Heart left ventricle (tissue), 16 donors: Measurements from ENCODE around the gene GSTM4. TPM values are rescaled to one million over a fixed set of nuclear protein-coding genes. Genes with fewer than 3 reads are reported as not detected.

Experiments used
- ATAC-seq, 4 donors: fragments of 200-7000 bp; cut with Tn5 transposase; one replicate each; pipeline ENCODE4 v1.9.1; 2020 to 2022; ENCODE audit warnings: moderate library complexity in 4 of 4, mild to moderate bottlenecking in 3 of 4, moderate number of reproducible peaks in 1 of 4
- DNase-seq, 5 donors: peaks; one replicate each; pipeline ENCODE4 v3.0.0-alpha.2; 2020
- H3K27ac ChIP-seq, 12 donors: fragments of 200-600 bp; sonication (generic) in 4 of 12; one replicate each; pipeline versions ENCODE4 v1.5.0 to v1.8.0; 2016 to 2022; ENCODE audit warnings: mild to moderate bottlenecking in 2 of 12
- H3K27me3 ChIP-seq, 9 donors: fragments of 200-600 bp; sonication (generic) in 2 of 9; one replicate each; pipeline versions ENCODE4 v1.5.1 to v1.8.0; 2016 to 2022; ENCODE audit warnings: mild to moderate bottlenecking in 3 of 9
- H3K36me3 ChIP-seq, 9 donors: fragments of 200-600 bp; sonication (generic) in 2 of 9; one replicate each; pipeline versions ENCODE4 v1.5.0 to v1.8.0; 2018 to 2022; ENCODE audit warnings: mild to moderate bottlenecking in 2 of 9
- H3K4me1 ChIP-seq, 12 donors: fragments of 200-600 bp; sonication (generic) in 4 of 12; one replicate each; pipeline versions ENCODE4 v1.5.0 to v1.8.0; 2016 to 2022; ENCODE audit warnings: mild to moderate bottlenecking in 3 of 12
- H3K4me3 ChIP-seq, 12 donors: fragments of 200-600 bp; sonication (generic) in 4 of 12; one replicate each; pipeline versions ENCODE4 v1.5.0 to v1.8.0; 2017 to 2022; ENCODE audit warnings: mild to moderate bottlenecking in 9 of 12, moderate library complexity in 4 of 12
- H3K9me3 ChIP-seq, 12 donors: fragments of 200-600 bp; sonication (generic) in 4 of 12; one replicate each; pipeline versions ENCODE4 v1.5.0 to v1.8.0; 2016 to 2022; ENCODE audit warnings: mild to moderate bottlenecking in 1 of 12
- CTCF ChIP-seq, 12 donors: fragments of 200-600 bp; sonication (generic) in 4 of 12; IDR thresholded peaks; one replicate each; pipeline versions ENCODE4 v1.5.0 to v1.8.0; 2018 to 2022; ENCODE audit warnings: antibody characterized with exemption in 12 of 12, mild to moderate bottlenecking in 5 of 12
- POLR2A ChIP-seq, 2 donors: fragments of 450-650 bp; IDR thresholded peaks; one replicate each; pipeline ENCODE4 v1.6.1; 2017; ENCODE audit warnings: antibody characterized with exemption in 2 of 2, mild to moderate bottlenecking in 2 of 2, moderate library complexity in 2 of 2
- WGBS, 4 donors: extraction: QIAGEN DNeasy Blood & Tissue Kit in 2 of 4; methylation state at CpG; one replicate each; pipeline versions ENCODE4 v1.1.5 to v1.1.7; 2013 to 2018; 5-methylcytosine and 5-hydroxymethylcytosine counted together
- intact Hi-C, 10 donors: fragments of 100-400 bp; cut with DNase I; formaldehyde crosslinking; loops; one replicate each; pipeline versions ENCODE4 v1.11.1 to v1.14.2; 2022
- polyA plus RNA-seq, 2 donors: library from polyadenylated mRNA; stranded (reverse); fragments of 200-250 nt; gene quantifications; one replicate each; pipeline ENCODE4 v1.2.3, GENCODE V29; 2013
- total RNA-seq, 9 donors: library from RNA; depleted of rRNA in 2 of 9; stranded (reverse); fragments of >200 nt in 2 of 9; fragmentation: NEBNext Ultra II Directional in 3 of 9; extraction: Animal tissue kit (Norgen Biotek cat#: 25700) in 3 of 9; gene quantifications; one replicate each; pipeline versions ENCODE4 v1.1.0 to v1.2.4, GENCODE V29; 2016 to 2023
- donor health status: ischemic (EF 13 %, LVEDD 7.1; RV severe dilation, severe dysfunction).
- donor health status: healthy with polysubstance abuse.
- donor health status: DM: no; HTN: yes; CAD: no.
- donor health status: DM: no; HTN: no; CAD: no.
- donor health status: ischemic (EF 25% LVEDD 6.9; RV normal size, moderate dysfunction).
- donor health status: ischemic (EF 25% LVEDD 5.7; RV mildly dilated, moderate dysfunction).
- donor health status: healthy.
- donor health status: DM: yes; HTN: yes; CAD: no.
- donor health status: ischemic (EF 35%, LVEDD 5.7; RV mildly dilated, moderate dysfunction).
- donor health status: nonischemic (EF 11% LVEDD 7.7; RV severe dilation, severe dysfunction).
- donor health status: DM: yes; HTN: yes; CAD: no.
- donor health status: PGD.
- donor health status: ischemic (EF 29% LVEDD 5.4; RV normal size, mild dysfunction).
- donor health status: nonischemic (EF 23%, LVEDD 6.1; RV moderate dilation, normal function).

The GSTM4 gene
- total and polyA plus RNA-seq, 11 donors, result 21.7 to 48.4 (median 42.1) TPM

- Histone ChIP-seq H3K9me3 (peaks cover 0 to 5% (median 0%) of the 10 kb centered on the region in 12 donors), H3K4me1 (peaks cover 0 to 12% (median 7%) of the 10 kb centered on the region in 12 donors), H3K36me3 (no peaks in the 10 kb centered on the region), H3K27ac (peak overlapping the region in 1 of 12 donors; percentile 25), H3K4me3 (no peak overlapping the region), H3K27me3 (no peaks in the 10 kb centered on the region)
- intact Hi-C loops, result loop anchor here (1.0 to 10.0 kb wide), 8 partner anchors 44 to 344 kb away; partner anchors contain the start of genes AHCYL1 (in 8 of the 10), GNAI3 (in 5 of the 10) and GSTM1 (in 3 of the 10)
- 37 to 48% (median 40%) methylated on average over 24 to 32 of the region's 32 CpGs for WGBS, 4 donors
- DNase-seq, result peak; percentile 78 to 93 (median 85)
- TF ChIP-seq CTCF (IDR thresholded peaks at IDR 0.05) (peak; percentile 75 to 92 (median 84)), POLR2A (IDR thresholded peaks at IDR 0.05) (no peak)
- peak; percentile 84 to 93 (median 88) for ATAC-seq
Measured at GRCh38 chr1:109643385-109644230, 12.3 kb upstream of the GSTM4 start.

GRCh38 chr1:109644670-109645069 lies 11.2 kb upstream of the GSTM4 start:
- no peak overlapping the region for H3K27ac ChIP-seq
- DNase-seq (no peak), ATAC-seq (no peak)
- H3K4me1 ChIP-seq, result peaks cover 0 to 12% (median 7%) of the 10 kb centered on the region in 12 donors
- H3K27me3 ChIP-seq, result no peaks in the 10 kb centered on the region
- TF ChIP-seq CTCF (IDR thresholded peaks at IDR 0.05) (no peak), POLR2A (IDR thresholded peaks at IDR 0.05) (no peak)
- H3K4me3 ChIP-seq, result no peak overlapping the region
- H3K9me3 ChIP-seq, result peaks cover 0 to 5% (median 0%) of the 10 kb centered on the region in 12 donors
- no peaks in the 10 kb centered on the region for H3K36me3 ChIP-seq
- WGBS, 4 donors, result 63% methylated on average over 10 of the region's 10 CpGs; no CpG with 5 or more reads in 2 of the 4 donors
- intact Hi-C loops, result loop anchor here (5.0 to 10.0 kb wide), 6 partner anchors 43 to 343 kb away; partner anchors contain the start of genes AHCYL1 (in 8 of the 10), GNAI3 (in 5 of the 10) and GSTM1 (in 3 of the 10)

- H3K4me3 ChIP-seq, result peak overlapping the region in 7 of 12 donors; percentile 24 to 57 (median 36)
- intact Hi-C loops, result loop anchor here in 3 of 10 donors (10.0 kb wide), 1 partner anchor 335 kb away; the partner anchor contains the start of gene AHCYL1 (in 3 of the 3)
- 59 to 75% (median 68%) methylated on average over 4 of the region's 4 CpGs for WGBS, 4 donors
- H3K36me3 ChIP-seq, result no peaks in the 10 kb centered on the region
- ATAC-seq, result peak in 1 of 4 donors; percentile 26
- H3K27me3 ChIP-seq, result no peaks in the 10 kb centered on the region
- peaks cover 0 to 5% (median 0%) of the 10 kb centered on the region in 12 donors for H3K9me3 ChIP-seq
- no peak for DNase-seq
- peaks cover 0 to 3% (median 0%) of the 10 kb centered on the region in 12 donors for H3K4me1 ChIP-seq
- TF ChIP-seq POLR2A (IDR thresholded peaks at IDR 0.05), result no peak
- TF ChIP-seq CTCF (IDR thresholded peaks at IDR 0.05), result peak in 8 of 12 donors; percentile 10 to 47 (median 30)
- no peak overlapping the region for H3K27ac ChIP-seq
Measured at GRCh38 chr1:109649491-109649914, 6.4 kb upstream of the GSTM4 start.

- H3K27me3 ChIP-seq, result no peaks in the 10 kb centered on the region
- H3K4me1 ChIP-seq, result peaks cover 0 to 13% (median 7%) of the 10 kb centered on the region in 12 donors
- no peak overlapping the region for H3K27ac ChIP-seq
- 82 to 91% (median 86%) methylated on average over 3 of the region's 3 CpGs for WGBS, 4 donors
- intact Hi-C loops, result loop anchor here in 1 of 10 donors (5.0 kb wide), 1 partner anchor 37 kb away; the partner anchor contains the start of gene GSTM1
- ATAC-seq, result no peak
- peaks cover 0 to 5% (median 0%) of the 10 kb centered on the region in 12 donors for H3K9me3 ChIP-seq
- no peaks in the 10 kb centered on the region for H3K36me3 ChIP-seq
- no peak for TF ChIP-seq CTCF (IDR thresholded peaks at IDR 0.05)
- no peak for TF ChIP-seq POLR2A (IDR thresholded peaks at IDR 0.05)
- DNase-seq, result no peak
- H3K4me3 ChIP-seq, result no peak overlapping the region
Measured at GRCh38 chr1:109650609-109651008, 5.3 kb upstream of the GSTM4 start.
